Stimulated activated naive CD4-positive, alpha-beta T cell (primary cell): ENCODE results near the gene MSTO1.
"Not testable (repeated sequence)": the region's sequence is repeated elsewhere in the genome, so short reads cannot be mapped to it uniquely, and the experiment has no call there.

Experiments
- DNase-seq, 6 experiments: peaks; one replicate each; lab custom pipeline; 2025; lab: John Stamatoyannopoulos, UW

MSTO1 gene

DNA sequence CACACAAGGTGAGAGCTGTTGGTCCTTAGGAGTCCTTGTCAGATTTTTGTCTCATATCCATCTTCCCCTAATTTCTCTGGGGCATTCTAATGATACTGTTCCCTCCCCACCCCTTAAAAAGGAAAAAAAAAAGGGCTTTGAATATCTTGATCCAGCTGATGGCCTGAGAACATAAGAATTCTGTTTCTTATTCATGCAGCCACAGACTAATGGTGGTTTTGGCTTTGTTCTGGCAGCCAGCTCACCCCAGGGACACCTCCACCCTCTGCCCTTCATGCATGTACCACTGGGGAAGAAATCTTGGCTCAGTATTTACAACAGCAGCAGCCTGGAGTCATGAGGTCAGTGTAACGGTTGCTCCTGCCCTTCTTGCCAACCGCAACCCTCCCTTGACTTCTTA is 3.2 kb downstream of the MSTO1 start:
- DNase-seq = not testable (repeated sequence)

DNA sequence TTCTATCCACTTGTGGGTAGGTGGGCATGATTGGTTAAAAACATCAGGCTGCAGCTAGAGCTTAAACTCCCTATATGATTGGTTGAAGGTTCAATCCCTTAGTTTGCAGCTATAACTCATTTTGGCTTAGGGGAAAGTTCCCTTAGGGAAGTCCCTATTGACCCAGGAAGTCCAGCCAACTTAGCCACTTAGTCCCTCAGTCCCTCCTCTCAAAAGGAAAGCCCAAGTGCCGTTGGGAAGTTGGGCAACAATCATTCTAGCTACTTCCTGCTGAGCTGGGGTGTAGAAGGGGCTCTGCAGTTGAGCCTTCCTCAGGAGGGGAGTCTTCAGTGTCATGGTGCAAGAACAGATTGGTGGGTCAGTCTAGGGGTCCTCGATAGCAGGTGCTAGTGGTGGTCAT is 12.2 kb downstream of the MSTO1 start:
- no peak for DNase-seq

DNA sequence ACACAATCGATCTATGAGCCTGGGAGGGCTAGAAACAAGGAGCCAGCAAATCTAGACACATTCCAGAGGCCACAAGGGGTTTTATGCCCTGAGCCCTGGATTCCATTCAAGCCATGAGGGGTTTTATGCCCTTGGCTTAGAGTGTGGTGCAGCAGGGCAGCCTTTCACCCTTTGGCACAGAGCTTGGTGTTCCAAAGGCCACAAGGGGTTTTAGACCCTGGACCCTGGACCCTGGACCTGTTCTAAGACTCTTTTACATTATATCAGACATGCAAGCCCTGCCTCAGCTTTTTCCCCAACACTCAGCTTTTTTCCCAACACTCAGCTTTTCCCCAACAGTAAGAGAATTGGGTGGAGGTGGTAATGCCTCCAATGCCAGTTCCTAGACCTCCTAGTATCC is 13.3 kb downstream of the MSTO1 start:
- no peak for DNase-seq

DNA sequence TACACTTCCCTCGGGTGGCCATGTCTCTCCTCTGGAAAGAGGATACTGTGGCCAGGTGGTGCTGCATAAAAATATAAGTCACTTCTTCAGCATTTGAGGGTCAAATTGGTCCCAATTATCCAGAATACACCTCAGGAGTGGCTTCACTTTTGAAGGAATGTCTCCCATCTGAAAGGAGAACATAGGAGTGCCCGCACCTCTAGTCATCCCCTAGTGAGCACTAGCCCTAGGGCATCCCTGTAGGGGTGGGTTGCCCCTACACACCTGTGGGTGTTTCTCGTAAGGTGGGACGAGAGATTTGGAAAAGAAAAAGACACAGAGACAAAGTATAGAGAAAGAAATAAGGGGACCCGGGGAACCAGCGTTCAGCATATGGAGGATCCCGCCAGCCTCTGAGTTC is 16.4 kb downstream of the MSTO1 start:
- DNase-seq = not testable (repeated sequence)

DNA sequence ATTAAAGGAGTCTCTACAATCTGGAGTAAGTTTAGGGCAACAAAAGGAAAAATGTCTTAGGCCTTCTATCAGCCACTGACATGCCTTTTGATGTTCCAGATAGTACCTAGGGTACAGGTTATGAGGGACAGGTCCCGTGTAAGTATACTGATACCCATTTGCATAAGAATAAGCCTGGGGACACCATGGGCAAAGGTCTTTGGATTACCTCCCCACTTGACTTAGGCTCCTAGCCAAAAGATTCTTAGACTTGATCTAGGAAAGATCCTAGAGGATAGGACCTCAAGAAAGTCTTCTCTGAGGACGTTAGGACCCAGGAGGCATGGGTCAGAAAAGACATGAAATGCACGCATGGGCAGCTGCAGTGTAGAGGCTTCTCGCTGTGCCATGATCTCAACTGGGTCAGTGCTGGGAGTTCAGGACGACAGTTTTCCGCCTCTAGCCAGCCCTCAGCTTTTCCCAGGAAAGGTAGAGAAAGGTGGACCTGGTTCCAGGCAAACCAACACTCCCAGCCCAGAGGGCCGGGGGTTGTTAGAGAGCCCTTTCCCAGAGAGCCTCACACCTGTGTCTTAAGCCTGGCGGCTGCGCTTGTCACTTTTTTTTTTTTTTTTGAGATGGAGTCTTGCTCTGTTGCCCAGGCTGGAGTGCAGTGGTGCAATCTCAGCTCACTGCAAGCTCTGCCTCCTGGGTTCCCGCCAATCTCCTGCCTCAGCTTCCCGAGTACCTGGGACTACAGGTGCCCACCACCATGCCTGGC is 26.6 kb downstream of the MSTO1 start:
- no peak for DNase-seq

DNA sequence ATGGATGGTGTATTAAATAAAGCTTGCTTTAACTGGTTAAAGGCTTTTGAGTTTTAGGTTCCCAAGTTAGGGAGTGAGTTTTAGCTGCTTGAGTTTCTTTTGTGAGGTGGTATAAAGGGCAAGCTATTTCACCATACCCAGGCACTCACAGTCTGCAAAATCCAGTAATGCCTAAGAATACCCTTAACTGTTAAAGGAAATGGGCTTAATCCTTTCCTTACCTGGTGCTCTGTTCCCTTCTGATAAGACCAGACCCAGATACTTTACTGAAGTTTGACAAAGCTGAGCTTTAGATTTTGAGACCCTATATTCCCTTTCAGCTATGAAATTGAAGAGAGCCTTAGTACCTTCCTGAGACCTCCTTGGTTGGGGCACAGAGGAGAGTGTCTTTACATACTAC is 30.3 kb downstream of the MSTO1 start:
- DNase-seq = no peak

DNA sequence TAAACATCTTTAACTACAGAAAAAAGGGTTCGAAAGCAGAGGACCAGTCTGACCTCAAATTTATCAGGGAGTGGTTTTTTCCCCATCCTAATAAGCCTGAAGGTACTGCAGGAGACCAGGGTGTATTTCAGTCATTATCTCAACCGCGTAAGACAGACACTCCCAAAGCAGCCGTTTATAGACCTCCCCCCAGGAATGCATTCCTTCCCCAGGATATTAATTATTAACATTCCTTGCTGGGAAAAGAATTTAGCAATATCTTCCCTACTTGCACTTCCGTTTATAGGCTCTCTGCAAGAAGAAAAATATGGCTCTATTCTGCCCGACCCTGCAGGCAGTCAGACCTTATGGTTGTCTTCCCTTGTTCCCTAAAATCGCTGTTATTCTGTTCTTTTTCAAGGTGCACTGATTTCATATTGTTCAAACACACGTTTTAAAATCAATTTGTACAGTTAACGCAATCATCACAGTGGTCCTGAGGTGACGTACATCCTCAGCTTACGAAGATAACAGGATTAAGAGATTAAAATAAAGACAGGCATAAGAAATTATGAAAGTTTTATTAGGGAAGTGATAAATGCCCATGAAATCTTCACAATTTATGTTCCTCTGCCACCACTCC is 32.7 kb downstream of the MSTO1 start:
- not testable (repeated sequence) for DNase-seq

DNA sequence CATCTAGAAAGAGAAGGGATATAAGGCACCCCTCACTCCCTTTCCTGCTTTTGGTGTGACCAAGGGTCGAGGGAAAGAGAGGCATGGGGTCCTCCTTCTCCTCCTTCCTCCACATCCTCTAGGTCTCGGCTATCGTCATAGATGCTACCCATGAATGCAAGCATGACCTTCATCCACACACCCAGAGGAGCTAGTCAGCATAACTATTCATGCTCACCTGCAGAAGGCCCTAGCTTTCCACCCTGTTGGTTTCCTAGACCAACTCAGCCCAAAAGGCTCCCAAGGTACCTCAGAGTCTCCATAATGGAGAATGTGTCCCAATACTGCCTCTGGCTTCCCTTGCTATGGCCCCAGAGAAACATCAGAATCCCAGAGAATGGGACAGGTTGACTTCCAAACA is 33.2 kb downstream of the MSTO1 start:
- no peak for DNase-seq

DNA sequence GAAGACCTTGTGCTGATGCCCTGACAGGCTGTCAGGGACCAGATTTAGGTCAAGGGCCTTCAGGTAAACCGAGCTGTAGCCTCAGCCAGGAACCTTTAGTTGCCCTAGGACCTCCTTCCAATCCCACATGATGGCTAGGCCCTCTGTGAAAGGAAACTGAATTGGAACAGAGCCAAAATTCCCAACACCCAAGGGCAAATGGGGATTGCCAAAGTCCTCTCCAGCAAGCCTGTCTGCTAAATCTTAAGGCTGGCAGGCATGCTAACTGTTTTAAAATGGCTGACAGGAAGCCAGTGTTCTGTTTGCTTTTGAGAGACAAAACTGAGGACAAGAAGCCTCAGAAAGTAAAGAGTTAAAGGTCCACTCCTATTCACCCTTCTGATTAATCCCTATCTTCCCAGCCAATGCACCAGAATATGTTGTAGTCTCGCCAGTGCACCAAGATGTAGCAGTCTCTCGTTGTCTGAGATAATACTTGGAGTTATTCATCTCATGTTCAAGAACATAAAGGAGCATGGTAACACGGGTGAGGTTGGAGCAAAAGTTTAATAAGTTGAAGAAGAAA is 35.1 kb downstream of the MSTO1 start:
- no peak for DNase-seq

DNA sequence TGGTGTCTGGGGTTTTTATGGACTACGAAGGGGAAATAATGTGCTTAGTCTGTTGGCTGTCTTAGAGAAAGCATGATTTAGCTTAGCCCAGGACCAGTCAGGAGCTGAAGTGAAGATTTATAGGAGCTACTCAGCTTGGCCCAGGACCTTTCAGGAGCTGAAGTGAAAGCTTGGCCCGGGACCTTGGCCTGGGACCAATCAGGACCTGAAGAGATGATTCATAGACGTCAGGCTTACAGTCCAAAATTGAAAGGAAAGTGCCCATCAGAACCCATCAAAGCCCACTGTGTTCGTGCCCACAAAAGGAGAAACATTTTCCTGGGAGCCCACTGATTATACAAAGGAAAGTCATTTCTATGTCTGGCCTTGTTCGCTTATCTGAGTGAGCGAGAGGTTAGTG is 35.6 kb downstream of the MSTO1 start:
- DNase-seq = no peak

DNA sequence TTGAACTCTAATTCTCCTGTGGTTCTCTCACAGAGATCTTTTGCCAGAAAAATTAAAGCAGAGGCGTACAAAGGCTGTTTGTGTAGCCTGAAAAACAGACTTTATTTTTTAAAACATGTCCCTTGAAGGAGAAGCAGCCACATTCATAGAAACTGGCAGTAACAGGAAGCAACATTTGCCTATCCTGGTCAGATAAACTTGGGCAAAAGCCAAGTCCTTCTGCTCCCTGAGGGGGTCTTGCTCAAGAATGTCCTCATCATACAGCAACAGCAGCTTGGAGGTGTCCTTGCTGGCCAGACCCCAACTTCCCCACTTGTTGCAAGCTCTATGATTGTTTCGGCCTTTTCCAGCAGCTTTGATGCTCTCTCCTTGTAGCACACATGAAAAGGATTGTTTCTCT is 36.3 kb downstream of the MSTO1 start:
- no peak for DNase-seq

DNA sequence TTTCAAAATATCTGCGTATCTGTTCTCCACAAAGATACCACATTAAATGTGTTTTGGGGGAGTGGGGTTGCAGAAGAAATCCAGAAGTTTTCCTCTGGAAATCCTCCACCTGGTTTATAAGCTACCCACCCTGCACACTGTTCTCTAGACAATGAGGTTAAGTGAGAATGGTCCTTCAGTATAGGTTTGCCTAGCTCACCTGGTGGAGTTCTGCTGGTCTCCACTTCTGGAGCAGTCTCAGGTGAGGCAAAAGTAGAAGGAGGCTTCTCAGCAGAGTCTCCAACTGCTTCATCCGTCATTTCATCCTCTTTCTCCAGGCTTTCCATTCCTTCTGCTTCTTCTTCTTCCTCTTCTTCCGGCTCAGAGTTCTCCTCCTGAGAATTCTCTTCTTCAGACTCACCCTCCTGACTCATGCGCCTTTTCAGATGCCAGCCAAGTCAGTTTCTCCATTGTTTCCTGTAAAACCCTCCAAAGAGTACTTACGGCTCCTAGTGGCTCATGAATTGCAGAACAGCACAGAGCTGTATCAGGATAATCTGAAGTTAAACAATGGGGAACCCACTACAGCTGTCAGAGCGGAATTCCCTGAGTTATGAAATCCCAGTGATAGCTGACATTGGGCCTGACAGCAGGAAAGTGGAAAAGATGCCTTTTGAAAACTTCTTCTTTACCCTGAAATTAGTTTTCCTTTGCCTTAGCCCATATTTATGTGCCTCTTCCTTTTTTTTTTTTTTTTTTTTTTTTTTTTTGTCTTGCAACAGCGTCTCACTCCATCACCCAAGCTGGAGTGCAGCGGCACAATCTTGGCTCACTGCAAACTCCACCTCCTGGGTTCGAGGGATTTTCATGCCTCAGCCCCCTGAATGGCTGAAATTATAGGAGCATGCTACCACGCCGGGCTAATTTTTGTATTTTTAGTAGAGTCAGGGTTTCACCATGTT is 38.5 kb downstream of the MSTO1 start:
- no peak for DNase-seq

DNA sequence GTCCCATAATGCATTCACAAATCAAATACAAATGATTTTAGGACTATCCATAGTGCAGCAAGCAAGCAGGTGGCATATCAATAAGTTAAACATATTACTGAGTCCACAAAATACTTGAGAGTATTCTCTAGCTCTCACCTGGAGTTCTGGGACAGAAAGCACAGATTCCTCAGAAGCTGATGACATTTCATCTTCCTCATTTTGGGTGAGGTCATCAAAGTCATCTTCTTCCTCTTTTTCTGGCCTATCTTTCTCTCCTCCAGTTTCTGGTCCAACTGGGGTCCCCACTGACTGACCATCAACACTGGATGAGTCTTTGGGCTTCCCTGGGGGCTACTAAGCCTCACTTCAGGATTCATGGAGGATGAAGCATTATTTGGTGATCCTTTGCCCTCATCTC is 39.7 kb downstream of the MSTO1 start:
- no peak for DNase-seq

DNA sequence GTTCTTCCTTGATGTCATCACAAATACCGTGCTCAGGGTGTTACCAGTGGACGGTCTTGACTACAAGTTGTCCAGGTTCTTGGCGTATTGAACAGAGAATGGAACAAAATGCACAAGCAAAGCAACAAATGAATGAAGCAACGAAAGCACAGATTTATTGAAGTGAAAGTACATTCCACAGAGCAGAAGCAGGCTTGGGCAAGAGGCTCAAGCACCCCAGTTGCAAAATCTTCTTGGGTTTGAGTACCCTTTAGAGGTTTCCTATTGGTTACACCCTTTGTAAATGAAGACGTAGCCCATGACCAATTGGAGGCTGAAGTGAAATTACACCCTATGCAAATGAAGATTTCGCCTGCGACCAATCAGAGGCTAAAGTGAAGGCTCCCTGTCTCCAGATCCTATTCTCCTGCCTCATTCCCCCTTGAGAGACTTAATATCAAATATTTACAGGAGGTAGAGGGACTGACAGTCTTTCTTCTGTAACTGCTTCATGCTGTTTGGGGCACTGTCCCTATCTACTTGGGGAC is 40.3 kb downstream of the MSTO1 start:
- no peak for DNase-seq

DNA sequence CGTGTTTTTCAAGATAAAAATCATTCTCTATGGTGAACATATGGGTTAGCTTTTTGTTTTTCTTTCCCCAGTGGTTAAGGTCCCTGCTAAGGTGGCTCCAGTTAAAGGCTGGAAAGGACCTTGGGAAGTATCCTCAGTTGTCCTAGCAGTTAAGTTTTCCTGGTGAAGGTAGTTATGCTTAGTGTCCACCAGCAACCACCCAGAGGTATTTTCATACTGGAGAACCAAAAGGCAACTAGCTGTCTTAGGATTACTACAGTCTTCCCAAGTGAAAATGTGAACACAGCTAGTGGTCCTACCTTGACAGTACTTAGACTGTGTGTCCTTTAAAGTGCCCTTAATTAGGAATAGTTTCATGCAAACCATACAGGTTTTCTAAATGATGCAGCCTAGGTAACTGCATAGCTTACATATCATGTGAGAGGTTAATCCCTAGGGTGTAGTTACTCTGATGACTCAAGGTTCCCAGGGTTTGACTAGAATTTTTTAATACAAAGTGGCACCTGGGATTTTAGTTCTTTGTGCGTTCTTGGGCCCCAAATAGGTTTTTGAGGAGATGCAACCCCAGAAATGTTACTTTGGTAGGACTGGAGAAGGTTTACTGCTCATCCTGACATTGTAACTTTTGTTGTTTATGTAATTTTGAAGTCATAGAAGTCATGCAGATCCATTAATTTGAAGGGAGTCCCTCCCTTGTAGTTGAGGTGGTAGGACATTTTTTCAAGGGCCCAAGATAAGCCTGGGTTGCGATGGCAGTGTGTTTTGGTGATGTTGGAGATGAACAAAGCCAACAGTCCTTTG is 42.0 kb downstream of the MSTO1 start:
- DNase-seq = no peak

DNA sequence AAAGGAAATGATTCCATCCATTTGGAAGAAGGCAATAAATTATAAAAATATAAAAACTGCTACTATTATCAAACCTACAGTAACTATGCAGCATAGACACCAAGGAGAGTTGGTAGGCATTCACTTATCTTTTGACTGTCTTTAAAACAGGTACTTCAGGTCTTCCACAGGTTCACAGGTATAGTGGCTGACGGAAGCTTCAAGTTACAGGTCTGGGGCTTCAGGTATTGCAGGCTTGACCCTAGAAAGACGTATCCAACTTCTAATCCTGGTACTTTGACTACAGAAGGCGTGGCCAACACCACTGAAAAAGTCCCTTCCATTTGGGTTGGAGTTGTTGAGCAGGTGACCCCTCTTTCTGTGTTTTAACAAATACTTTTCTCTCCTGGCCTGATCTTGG is 42.9 kb downstream of the MSTO1 start:
- no peak for DNase-seq

DNA sequence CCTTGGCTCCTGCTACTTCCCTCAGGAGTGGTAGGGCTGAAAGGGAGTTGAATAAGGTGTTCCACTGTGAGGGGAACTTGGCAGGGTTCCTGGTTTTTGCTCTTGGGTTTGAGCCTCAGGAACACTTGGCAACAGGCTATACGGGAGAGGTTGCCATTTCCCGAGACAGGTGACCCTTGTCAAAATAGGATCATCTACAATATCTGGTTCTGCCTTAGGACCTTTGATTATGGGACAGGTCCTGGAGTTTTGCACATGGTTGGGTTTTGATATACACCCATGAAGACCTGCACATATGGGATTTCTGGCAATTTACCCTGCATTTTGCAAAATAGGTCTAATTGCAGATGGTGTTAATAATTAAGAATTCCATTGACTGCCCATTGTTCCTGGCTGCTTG is 47.4 kb downstream of the MSTO1 start:
- no peak for DNase-seq

DNA sequence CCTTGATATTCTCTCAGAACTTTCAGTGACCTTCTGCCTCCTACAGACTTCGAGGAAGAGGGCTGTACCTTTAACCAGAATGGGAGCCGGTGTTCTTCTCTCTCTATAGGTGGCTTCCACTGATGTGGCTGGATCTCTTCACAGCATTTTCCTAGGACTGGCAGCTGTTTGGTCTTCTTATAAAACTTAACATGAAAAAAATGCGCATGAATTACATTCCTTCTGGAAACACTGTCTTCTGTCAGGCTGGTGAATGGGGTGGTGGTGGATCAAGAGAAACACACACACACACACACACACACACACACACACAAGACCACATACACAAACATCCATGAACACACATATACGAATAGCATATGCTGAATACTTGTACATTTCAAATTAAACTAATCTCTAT is 51.2 kb downstream of the MSTO1 start:
- not testable (repeated sequence) for DNase-seq
